SK-N-MC (cell line): ENCODE data around the gene COL16A1.

Source experiments
- EZH2 ChIP-seq: fragments of 200-600 bp; sonication (generic); IDR thresholded peaks from one replicate; pipeline ENCODE4 v1.6.1; 2017; ENCODE audit warnings: antibody characterized with exemption
- POLR2AphosphoS5 ChIP-seq: IDR thresholded peaks from 2 replicates; pipeline ENCODE4 v1.6.1; 2012; ENCODE audit warnings: mild to moderate bottlenecking, low read depth, low read length, borderline replicate concordance

DNA sequence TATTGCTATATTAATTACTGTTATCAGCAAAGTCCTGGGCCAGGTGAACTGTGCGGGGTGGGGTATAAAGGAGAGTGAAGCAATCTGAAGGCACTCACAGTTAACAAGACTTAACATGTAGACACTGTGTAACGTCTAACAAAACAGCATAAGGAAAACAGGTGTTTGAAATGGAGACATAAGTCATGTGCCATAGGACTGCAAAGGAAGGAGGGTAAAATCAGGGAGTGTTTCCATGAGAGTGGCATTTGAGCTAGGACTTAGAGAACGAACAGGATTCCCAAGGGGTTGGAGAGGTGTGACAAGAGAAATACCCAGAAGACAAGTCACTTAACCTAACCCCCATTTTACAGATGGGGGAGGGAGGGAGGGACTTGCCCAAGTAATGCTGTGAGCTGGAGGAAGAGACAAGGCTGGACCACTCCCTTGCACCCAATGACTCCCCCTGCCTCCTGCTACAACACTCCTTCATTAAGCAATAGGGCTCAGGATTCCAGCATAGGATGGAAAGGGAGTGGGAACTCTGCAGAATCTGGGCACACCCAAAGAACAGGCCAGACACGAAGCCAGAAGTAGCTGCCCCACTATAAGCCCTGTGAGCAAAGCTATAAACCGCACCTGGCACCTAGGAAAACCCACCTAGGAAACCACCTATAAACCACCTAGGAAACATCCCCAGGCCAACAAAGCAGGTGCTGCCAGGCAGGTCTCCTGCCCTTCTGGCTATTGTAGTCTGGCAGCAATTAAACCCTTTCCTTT, 65.7 kb downstream of the COL16A1 start:
- TF ChIP-seq EZH2 (no peak), POLR2AphosphoS5 (no peak)
